ENCODE measurements around the gene SLC17A7.

SLC17A7 gene

DNA sequence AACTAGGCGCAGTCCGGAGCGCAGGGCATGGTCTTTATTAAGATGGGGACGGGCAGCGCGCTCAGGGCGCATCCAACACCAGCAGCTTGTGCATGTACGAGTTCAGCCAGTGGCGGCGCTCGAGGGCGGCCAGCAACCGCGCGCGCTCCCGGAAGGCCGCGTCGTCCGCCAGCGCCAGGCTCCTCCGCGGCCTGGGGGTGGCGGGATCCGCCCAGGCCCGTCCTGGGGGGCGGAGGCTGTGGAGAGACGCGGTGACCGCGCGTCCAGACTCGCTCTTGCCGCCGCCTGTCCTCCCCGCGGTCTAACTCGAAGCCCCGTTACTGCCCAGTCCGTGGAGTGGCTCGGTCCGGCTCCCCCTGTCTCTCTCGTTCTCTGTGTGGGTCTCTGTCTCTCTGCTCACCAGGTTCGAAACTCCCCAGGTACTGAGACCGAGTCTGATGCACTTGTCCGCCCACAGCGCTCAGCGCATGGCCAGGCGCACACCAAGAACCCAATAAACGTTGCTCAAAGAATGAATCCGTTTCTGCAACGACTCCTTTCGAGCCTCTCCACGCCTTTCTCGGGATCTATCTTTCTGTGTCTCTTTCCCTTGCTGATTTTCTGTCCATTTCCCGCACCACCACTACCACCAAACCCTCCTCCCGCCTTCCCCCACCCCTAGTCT is 18.8 kb downstream of the SLC17A7 start (continued):
- TF ChIP-seq, protein P1, sequence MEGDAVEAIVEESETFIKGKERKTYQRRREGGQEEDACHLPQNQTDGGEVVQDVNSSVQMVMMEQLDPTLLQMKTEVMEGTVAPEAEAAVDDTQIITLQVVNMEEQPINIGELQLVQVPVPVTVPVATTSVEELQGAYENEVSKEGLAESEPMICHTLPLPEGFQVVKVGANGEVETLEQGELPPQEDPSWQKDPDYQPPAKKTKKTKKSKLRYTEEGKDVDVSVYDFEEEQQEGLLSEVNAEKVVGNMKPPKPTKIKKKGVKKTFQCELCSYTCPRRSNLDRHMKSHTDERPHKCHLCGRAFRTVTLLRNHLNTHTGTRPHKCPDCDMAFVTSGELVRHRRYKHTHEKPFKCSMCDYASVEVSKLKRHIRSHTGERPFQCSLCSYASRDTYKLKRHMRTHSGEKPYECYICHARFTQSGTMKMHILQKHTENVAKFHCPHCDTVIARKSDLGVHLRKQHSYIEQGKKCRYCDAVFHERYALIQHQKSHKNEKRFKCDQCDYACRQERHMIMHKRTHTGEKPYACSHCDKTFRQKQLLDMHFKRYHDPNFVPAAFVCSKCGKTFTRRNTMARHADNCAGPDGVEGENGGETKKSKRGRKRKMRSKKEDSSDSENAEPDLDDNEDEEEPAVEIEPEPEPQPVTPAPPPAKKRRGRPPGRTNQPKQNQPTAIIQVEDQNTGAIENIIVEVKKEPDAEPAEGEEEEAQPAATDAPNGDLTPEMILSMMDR (tag by site-specific recombination; IDR thresholded peaks at IDR 0.05), result peak; percentile 59; the same call in 1 of the 2 replicates
- TF ChIP-seq ZNF621 (tag by site-specific recombination; IDR thresholded peaks at IDR 0.05) (no peak), ZNF596 (tag by site-specific recombination; IDR thresholded peaks at IDR 0.05) (no peak; the same call in 1 of the 2 replicates), EGR2 (tag by site-specific recombination; IDR thresholded peaks at IDR 0.05; ENCODE audit: low read depth) (peak; percentile 30; the same call in 1 of the 2 replicates), ZNF571 (tag by site-specific recombination; IDR thresholded peaks at IDR 0.05) (no peak), KLF9 (tag by site-specific recombination; IDR thresholded peaks at IDR 0.05; ENCODE audit: low read depth) (peak; percentile 52), ZNF701 (tag by site-specific recombination; IDR thresholded peaks at IDR 0.05) (no peak), ZNF510 (tag by site-specific recombination; IDR thresholded peaks at IDR 0.05; ENCODE audit: insufficient replicate concordance) (no peak), BCL11B (tag by site-specific recombination; IDR thresholded peaks at IDR 0.05; ENCODE audit: low read depth) (no peak), ZNF624 (tag by site-specific recombination; IDR thresholded peaks at IDR 0.05) (no peak), ZNF112 (tag by site-specific recombination; IDR thresholded peaks at IDR 0.05) (no peak), ZNF830 (tag by site-specific recombination; IDR thresholded peaks at IDR 0.05; ENCODE audit: low read depth) (no peak), SP3 (tag by site-specific recombination; IDR thresholded peaks at IDR 0.05) (peak; percentile 59), ZNF366 (tag by site-specific recombination; conservative IDR thresholded peaks at IDR 0.05) (peak; percentile 65; the same call in 1 of the 2 replicates), ZNF404 (tag by site-specific recombination; IDR thresholded peaks at IDR 0.05) (no peak), KLF1 (tag by site-specific recombination; IDR thresholded peaks at IDR 0.05) (peak; percentile 77), ZNF561 (tag by site-specific recombination; IDR thresholded peaks at IDR 0.05; ENCODE audit: borderline replicate concordance) (peak; percentile 78; the same call in 1 of the 2 replicates), SP7 (tag by site-specific recombination; IDR thresholded peaks at IDR 0.05) (no peak), GLIS2 (tag by site-specific recombination; IDR thresholded peaks at IDR 0.05) (peak; percentile 61; the same call in 1 of the 2 replicates)
- TF ChIP-seq, protein P2, sequence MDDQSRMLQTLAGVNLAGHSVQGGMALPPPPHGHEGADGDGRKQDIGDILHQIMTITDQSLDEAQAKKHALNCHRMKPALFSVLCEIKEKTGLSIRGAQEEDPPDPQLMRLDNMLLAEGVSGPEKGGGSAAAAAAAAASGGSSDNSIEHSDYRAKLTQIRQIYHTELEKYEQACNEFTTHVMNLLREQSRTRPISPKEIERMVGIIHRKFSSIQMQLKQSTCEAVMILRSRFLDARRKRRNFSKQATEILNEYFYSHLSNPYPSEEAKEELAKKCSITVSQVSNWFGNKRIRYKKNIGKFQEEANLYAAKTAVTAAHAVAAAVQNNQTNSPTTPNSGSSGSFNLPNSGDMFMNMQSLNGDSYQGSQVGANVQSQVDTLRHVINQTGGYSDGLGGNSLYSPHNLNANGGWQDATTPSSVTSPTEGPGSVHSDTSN (CRISPR knock-in tag; IDR thresholded peaks at IDR 0.05), result peak; percentile 63; the same call in 1 of the 2 replicates
- TF ChIP-seq, protein P3, sequence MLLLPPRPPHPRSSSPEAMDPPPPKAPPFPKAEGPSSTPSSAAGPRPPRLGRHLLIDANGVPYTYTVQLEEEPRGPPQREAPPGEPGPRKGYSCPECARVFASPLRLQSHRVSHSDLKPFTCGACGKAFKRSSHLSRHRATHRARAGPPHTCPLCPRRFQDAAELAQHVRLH (tag by site-specific recombination; IDR thresholded peaks at IDR 0.05), result no peak
- TF ChIP-seq, protein P4, sequence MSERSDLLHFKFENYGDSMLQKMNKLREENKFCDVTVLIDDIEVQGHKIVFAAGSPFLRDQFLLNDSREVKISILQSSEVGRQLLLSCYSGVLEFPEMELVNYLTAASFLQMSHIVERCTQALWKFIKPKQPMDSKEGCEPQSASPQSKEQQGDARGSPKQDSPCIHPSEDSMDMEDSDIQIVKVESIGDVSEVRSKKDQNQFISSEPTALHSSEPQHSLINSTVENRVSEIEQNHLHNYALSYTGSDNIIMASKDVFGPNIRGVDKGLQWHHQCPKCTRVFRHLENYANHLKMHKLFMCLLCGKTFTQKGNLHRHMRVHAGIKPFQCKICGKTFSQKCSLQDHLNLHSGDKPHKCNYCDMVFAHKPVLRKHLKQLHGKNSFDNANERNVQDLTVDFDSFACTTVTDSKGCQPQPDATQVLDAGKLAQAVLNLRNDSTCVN (tag by site-specific recombination; optimal IDR thresholded peaks at IDR 0.05), result peak; percentile 67

DNA sequence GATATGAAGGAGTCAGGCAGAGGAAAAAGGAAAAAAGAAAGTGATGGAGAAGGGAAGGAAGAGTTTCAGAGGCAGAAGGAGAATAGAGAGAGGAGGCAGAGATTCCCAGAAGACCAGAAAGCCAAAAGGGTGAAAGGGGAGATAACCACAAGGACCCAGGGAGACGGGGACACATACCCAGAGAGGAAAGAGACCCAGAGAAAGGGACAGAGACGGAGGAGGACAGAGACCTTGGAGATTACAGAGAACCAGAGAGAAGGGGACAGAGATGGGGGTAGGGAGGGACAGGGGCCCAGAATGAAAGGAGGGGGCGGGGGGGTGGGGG is 19.5 kb downstream of the SLC17A7 start:
- Histone ChIP-seq H3K9me3 (ENCODE audit: control insufficient read depth, insufficient read depth, low read depth, low read length) (no peaks in the 10 kb centered on the region), H3K4me3 (ENCODE audit: low read depth, low read length) (no peak overlapping the region), H3K36me3 (ENCODE audit: control insufficient read depth in 2 of 2, insufficient read depth in 1 of 2, low read length in 2 of 2) (no peaks in the 10 kb centered on the region), H3K4me1 (ENCODE audit: control insufficient read depth, insufficient read depth, low read length) (peaks cover 5% of the 10 kb centered on the region), H3K27ac (ENCODE audit: extremely low read depth, low read depth, low read length) (no peak overlapping the region)
- ChIA-PET CTCF (interaction anchor here (0.5 to 4.5 kb wide), 5 partner anchors 11 to 138 kb away, joined by 3 to 28 read pairs (median 4); no protein-coding TSS in a partner anchor), POLR2A (interaction anchor here (1.0 to 1.3 kb wide), 2 partner anchors 18 to 31 kb away, joined by 4 to 5 read pairs; partner anchors contain the start of gene ALDH16A1)
- TF ChIP-seq PRDM1 (tag by site-specific recombination; IDR thresholded peaks at IDR 0.05) (peak; percentile 98), ZNF366 (tag by site-specific recombination; conservative IDR thresholded peaks at IDR 0.05) (peak; percentile 82), ZNF292 (tag by site-specific recombination; IDR thresholded peaks at IDR 0.05; ENCODE audit: borderline replicate concordance, low read depth) (no peak)

All from HEK293 (cell line).